Medulla oblongata (tissue), 1 donor: ENCODE measurements around the gene SF3A2.

ENCODE experiments used
- DNase-seq: peaks from one replicate; pipeline ENCODE4 v3.0.0-alpha.2; 2015; ENCODE audit errors: extremely low spot score

SF3A2 gene

DNA sequence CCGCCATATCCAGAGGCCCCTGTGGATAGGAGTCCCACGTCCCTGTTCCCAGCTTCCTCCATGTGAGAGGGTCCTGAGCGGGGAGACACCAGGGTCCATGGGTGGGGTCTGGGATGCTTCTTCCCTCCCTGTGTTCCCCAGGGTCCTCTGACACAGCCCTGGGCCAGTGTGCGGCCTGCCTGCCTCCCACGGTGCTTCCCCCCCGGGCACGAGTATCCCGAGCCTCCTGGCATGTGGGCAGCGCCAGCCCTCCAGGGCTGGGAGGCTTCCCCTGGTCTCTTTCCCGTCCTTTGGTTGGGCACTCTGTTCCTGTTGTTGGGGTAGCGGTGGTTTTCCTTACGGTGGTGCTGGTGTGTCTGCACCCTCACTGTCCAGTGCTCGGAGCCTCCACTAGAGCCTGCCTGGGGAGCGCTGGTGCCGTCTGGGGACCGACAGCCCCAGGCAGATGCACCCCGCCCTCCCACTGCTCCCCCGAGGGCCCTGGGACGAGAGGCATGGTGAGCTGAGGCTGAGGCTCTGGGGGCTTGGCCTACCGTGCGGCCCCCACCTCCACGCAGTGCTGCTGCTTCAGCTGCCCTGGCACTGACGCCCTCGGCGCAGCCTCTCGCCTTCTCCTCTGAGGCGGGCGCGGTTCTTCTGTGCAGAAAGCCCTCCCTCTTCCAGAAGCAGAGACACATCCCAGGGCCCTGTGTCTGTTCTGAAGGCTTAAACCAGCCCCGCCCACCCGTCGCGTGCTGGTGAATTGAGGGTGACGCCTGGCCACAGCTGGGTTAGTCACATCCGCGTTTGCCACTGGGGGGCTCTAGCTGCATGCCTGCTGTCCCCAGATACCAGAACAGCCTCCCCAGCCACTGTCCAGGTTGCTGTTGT lies 28.4 kb upstream of the SF3A2 start:
- DNase-seq, result no peak

DNA sequence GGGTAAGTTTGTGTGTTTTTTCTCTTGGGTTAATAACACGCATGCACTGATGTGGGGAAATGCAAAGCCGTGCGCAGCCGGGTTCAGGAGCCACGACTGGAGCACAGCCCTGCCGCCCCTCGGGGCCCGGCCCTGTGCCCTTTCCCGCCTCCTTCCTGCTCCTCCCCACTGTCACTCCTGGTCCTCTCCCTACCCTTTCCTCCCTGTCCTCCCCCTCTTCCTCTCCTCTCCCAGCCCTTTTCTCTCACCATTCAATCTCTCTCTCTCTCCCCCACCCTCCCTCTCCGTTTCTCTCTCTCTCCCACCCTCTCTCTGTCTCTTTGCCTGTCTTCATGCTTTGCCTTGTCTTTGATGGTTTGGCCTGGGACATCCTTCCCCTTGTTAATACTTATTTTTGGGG lies 27.6 kb upstream of the SF3A2 start:
- DNase-seq, result no peak

DNA sequence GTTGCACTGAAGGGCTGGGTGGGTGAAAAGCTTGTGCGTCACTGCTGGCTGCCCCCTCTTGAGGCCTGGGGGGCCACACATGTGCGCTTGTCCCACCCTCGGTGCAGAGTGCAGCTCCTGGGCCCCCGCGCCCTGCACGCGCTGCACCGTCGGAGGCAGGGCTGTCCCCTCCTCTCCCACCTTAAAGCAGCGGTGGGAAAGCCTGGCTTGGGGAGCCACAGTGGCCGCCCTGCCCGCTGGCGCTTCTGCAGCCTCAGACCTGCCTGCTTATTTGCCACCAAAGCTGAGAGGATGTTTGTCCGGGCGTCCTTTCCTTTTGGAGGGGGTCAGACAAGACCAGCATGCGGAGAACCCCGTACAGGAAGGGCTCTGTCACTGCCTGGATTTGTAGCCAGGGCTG lies 27.2 kb upstream of the SF3A2 start:
- DNase-seq, result no peak

DNA sequence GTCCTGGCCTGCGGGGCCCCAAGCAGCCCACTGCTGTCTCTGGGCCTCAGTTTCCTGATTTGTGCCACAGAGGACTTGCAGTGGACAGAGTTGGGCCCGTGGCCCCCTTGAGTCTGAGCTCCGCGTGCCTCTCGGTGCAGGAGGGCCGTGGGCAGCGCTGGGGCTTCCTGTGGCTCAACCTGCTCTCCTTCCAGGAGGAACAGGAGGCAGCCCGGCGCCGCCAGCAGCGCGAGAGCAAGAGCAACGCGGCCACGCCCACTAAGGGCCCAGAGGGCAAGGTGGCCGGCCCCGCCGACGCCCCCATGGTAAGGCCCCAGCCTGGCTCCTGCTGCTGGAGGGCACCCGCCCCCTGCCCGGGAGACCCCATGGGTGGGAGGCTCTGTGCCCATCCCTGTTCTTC lies 26.4 kb upstream of the SF3A2 start:
- no peak for DNase-seq

DNA sequence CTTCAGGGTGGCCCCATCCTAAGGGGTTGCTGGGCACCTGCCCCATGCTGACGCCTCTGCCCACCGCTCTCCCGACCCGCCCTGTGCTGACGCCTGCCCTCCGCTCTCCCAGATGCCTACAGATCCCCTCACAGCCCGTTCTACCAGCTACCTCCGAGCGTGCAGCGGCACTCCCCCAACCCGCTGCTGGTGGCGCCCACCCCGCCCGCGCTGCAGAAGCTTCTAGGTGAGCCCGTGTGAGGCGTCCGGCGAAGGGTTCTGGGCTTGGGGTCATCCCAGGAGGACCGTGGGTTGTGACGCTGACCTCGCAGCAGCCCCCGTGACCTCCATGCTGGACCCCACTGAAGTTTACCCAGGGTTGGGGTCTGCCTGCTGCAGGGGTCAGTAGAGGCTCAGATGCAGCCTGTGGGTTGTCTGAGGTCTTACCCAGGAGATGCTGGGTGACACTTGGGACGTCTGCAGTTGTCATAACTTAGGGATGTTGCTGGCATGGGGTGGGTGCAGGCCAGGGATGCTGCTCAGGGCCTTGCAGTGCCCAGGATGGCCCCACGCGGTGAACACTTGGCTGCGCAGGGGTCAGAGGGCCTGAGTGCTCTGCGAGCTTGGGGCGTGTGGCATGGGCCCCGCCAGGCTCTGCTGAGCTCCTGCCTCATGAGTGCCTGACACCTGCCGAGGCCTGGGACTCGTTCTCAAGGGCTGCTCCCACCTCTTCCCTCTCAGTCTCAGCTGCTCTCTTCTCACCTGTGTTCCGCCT lies 25.5 kb upstream of the SF3A2 start:
- DNase-seq, result no peak

DNA sequence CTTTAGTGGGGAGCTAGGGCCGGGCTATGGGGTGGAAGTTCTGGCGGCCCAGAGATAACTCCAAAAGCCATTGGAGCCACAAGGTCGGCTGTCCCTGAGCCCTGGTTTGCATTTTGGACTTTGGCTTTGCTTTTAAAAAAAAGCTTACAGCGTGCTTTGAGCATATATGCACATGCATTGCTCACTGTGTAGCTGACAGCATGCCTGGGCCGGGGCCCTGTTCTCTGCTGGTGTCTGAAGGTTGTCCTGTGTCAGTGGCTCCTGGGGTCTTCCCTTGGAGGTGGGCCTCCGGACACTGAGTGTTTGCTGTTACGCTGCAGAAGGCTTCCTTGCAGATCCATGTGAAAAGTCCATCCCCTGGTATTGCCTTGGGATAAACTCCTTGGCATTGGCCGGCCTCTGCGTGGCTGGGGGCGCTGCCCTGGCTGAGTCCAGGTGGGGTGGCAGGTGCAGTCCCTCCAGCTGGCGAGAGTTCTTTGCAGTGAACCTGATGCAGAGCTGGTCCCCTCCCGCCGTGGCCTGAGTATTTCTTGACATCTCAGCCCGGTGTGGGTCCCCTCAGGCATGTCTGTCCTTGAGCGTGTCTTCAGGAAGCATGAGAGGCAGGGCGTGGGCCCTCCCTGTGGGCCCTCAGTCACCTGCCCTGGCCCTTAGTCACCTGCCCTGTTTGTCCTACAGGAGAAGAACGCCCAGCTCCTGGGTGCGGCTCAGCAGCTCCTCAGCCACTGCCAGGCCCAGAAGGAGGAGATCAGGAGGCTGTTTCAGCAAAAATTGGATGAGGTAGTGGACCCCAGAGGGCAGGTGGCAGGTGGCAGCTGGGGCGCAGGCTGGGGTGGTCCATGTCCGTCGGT lies 23.5 kb upstream of the SF3A2 start:
- DNase-seq, result no peak

DNA sequence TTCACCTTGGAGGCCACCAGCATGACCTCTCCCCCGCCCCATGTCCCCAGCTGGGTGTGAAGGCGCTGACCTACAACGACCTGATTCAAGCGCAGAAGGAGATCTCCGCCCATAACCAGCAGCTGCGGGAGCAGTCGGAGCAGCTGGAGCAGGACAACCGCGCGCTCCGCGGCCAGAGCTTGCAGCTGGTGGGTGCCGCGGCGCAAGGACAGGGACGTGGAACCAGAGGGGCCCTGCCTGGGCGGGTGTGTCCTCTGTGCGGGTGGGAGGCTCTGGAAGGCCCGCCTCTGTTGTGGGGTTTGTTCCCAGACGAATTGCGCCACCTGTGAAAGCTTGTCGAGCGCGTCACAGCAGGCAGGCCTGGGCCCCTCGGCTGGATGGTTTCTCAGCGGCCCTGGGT lies 22.8 kb upstream of the SF3A2 start:
- no peak for DNase-seq

DNA sequence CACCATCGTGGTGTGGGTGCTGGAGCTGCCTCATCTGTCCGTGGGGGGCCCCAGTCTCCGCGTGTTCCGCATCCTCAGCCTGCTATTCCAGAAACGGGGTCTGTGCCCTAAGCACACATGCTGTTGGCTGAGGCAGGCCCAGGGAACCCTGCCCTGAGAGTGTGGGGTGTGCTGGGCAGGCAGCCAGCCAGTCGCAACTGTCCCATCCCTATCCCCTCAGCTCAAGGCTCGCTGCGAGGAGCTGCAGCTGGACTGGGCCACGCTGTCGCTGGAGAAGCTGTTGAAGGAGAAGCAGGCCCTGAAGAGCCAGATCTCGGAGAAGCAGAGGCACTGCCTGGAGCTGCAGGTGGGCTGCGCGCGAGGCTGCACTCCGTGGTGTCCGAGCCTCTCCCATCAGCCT lies 22.4 kb upstream of the SF3A2 start:
- DNase-seq, result no peak

DNA sequence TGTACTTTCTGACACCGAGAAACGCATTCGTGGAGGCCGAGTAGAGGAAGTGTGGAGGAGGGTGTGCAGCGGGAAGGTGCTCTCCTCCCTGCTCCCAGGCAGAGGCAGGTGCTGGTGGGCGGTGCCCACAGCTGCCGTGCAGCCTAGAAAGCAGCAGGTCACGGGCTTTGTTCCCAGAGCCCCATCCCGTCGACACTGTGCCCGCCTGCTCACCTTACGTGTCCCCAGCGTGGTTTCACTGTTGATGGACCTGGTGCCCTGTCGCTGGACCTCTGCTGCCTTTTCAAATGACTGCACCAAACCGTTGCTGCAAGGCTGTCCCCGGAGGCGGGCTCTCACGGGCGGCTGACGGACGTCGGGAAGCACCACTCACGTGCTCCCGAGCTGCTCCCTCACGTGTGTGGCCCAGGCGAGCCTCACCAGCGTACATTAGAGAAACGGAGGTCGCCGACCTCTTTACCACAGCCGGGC lies 21.3 kb upstream of the SF3A2 start:
- no peak for DNase-seq

DNA sequence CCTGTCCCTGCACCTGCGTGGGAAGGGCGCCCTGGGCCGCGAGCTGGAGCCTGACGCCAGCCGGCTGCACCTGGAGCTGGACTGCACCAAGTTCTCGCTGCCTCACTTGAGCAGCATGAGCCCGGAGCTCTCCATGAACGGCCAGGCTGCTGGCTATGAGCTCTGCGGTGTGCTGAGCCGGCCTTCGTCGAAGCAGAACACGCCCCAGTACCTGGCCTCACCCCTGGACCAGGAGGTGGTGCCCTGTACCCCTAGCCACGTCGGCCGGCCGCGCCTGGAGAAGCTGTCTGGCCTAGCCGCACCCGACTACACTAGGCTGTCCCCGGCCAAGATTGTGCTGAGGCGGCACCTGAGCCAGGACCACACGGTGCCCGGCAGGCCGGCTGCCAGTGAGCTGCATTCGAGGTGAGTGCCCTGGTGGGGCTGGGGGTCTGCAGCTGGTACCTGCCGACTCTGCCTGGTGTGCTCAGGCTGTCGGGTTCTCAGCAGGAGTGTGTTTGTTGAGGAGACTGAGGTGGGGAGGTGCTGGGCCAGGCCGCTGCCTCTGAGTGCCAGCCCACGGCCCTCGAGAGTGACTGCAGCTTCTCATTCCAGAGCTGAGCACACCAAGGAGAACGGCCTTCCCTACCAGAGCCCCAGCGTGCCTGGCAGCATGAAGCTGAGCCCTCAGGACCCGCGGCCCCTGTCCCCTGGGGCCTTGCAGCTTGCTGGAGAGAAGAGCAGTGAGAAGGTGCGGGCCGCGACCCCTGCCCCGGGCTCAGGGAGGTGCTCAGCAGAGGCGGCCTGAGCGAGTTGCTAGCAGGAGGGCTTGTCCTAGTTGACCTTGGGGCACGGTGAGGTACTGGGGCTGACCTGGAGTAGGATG lies 20.0 kb upstream of the SF3A2 start:
- DNase-seq, result no peak

DNA sequence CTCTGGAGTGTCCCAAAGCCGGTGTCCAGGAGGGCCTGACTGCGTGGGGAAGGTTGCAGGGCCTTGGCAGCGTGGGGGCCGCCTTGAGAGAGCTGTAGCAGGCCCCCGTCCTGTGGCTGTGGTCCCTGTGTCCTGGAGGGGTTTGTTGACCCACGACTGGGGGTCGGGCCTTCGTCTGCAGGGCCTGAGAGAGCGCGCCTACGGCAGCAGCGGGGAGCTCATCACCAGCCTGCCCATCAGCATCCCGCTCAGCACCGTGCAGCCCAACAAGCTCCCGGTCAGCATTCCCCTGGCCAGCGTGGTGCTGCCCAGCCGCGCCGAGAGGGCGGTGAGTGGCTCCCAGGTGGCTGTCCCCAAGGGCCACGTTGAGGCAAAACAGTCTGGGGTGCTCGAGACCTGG lies 19.0 kb upstream of the SF3A2 start:
- no peak for DNase-seq

DNA sequence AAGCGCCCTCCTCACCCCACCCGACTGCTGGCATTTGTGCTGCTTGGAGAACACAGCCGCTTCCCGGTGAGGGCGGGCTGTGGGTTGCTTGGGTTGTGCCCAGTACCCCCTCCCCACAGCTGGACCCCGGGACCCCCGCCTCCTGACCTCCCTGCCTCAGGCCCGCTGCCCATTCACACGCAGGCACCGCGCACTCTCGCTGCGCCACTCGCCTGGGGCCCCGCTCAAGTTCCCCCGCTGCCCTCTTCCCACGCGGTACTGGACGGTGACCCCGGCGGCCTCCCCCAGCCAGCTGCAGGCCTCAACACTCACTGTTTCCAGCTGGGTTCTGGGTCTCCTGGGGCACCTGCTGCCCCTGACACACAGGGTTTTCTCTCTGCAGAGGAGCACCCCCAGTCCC lies 16.9 kb upstream of the SF3A2 start:
- DNase-seq, result no peak

DNA sequence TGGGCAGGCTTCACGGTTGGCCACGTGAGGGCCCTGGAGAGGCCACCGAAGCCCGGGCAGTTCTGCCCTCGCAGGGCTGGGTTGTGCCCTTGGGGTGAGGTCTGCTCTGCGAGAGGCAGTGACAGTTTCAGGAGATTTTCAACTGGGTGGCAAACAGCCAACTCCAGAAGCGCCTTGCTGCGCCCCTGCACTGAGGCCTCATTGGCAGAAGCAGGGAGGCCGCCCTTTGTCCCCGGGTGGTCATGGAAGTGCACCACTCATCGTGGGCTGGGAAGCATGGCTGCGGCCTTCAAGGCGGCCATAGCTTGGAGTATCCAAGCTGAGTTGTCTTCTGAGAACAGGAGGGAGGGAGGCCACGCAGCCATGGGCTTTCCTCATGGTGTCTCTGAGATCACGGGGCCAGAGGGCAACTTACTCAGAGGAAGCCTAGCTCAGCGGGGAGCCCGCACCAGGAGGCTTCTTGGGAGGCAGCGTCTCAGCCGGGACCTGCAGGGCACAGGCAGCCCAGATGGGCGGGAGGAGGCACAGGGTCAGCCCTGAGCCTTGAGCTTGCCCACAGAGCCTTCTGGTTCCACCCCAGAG lies 15.3 kb upstream of the SF3A2 start:
- no peak for DNase-seq

DNA sequence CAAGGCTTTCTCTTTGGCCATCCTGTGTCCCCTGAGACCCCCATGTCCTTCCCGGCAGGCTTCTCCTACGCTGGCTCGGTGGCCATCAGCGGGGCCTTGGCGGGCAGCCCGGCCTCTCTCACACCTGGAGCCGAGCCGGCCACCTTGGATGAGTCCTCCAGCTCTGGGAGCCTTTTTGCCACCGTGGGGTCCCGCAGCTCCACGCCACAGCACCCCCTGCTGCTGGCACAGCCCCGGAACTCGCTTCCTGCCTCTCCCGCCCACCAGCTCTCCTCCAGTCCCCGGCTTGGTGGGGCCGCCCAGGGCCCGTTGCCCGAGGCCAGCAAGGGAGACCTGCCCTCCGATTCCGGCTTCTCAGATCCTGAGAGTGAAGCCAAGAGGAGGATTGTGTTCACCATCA lies 14.7 kb upstream of the SF3A2 start:
- DNase-seq, result no peak

DNA sequence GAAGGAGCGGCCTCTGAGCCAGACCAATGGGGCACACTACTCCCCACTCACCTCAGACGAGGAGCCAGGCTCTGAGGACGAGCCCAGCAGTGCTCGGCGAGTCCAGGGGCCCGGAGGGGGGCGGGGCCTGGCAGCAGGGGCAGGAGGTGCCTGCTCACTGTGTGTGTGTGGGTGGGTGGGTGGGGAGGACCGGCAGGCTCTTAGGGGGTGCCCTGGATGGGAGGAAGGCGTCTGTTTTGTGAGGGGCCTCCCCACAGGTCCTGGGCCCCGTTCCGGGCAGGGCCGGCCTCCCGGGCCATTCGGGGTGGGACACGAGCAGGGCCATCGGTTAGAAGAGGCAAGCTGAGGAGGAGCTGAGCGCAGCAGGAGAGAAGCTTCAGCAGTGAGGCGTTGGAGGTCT lies 13.2 kb upstream of the SF3A2 start:
- no peak for DNase-seq

DNA sequence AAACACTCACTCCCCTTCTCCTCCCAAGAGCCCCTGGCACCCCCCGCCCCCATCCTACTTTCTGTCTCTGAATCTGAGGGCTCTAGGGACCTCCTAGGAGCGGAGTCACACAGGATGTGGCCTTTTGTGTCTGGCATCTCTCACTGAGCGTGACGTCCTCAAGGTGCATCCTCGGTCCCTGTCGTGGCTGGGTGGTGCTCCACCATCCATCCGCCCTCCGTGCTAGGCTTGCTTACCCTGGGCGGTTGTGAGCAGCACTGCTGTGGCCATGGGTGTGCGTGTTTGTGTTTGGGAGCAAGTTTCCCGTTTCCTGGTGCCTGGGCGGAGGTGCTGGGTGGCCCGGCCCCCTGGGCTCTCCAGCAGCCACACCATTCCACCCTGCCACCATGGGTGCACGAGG lies 12.7 kb upstream of the SF3A2 start:
- DNase-seq, result no peak

DNA sequence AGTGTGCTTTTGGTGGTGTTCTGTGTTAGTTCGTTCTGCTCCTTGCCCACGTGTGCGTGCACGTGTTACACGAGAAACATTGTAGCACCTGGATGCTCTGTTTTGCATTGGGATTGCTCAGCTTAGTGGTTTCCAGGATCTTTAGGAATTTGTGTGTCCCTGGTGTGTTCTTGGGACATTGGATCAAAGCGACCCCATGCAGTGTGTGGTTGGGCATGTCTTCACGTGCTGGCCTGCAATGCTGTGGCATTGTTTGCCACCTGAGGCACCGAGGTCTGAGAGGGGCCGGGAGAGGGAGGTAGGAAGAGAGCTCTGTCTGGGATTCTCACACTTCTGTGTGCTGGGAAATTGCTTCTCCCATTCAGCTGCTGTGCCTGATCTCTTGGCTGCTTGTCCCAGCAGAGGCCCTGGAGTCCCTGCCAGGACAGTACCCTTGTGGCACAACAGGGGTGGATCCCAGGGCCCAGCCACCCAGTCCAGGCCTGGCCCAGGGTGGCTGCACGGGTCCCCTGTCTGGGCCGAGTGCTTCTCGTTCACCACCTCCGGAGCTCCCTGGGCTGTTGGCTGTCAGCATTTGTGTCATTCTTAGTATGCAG lies 11.8 kb upstream of the SF3A2 start:
- DNase-seq, result no peak

DNA sequence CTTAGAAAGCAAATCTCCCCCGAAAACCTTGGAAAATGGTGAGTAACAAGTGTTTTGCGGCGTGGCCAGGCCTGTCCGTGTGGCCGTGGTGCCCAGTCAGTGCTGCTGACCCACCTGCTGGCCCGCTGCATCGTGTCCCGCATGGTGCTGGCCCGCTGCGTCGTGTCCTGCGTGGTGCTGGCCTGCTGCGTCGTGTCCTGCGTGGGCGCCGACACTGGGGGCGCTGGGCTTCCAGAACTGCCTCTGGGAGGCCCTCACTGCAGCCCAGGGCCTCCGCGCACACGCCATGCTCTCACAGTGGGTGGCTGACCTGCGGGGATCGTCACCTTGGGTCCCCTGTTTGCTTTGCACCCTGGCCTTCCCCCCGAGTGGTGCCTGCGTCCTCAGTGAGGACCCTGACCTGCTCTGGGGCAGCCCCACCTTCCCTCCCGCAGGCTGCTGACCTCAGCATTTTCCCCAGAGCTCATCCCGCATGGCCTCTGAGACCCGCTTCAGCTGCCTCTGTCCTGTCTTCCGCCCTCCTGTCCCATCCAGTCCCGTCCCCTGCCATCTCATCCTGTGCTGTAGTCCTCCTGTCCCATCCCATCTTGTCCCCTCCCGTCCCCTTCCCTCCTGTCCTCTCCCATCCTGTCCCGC lies 11.1 kb upstream of the SF3A2 start:
- no peak for DNase-seq

DNA sequence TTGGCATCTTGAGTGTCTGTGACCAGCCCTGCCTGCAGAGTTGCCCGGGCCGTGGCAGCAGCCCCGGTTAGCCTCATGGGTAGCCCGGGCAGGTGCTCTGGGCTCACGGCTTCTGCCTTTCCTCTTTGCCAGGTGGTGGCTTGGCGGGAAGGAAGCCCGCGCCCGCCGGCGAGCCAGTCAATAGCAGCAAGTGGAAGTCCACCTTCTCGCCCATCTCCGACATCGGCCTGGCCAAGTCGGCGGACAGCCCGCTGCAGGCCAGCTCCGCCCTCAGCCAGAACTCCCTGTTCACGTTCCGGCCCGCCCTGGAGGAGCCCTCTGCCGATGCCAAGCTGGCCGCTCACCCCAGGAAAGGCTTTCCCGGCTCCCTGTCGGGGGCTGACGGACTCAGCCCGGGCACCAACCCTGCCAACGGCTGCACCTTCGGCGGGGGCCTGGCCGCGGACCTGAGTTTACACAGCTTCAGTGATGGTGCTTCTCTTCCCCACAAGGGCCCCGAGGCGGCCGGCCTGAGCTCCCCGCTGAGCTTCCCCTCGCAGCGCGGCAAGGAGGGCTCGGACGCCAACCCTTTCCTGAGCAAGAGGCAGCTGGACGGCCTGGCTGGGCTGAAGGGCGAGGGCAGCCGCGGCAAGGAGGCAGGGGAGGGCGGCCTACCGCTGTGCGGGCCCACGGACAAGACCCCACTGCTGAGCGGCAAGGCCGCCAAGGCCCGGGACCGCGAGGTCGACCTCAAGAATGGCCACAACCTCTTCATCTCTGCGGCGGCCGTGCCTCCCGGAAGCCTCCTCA lies 10.4 kb upstream of the SF3A2 start:
- DNase-seq, result no peak
